ENCODE data around the gene GDI2.

GRCh38 chr10:5841965-5842364 lies 28.7 kb upstream of the GDI2 start:
- no peak for TF ChIP-seq CTCF (IDR thresholded peaks at IDR 0.05)
- no peak for TF ChIP-seq POLR2A (IDR thresholded peaks at IDR 0.05)
- TF ChIP-seq EP300 (IDR thresholded peaks at IDR 0.05): no peak
- TF ChIP-seq POLR2AphosphoS5 (IDR thresholded peaks at IDR 0.05): no peak
